ENCODE results near the gene CEP135. TPM values are rescaled to one million over a fixed set of nuclear protein-coding genes. Genes with fewer than 3 reads are reported as not detected.

CEP135 gene, protein sequence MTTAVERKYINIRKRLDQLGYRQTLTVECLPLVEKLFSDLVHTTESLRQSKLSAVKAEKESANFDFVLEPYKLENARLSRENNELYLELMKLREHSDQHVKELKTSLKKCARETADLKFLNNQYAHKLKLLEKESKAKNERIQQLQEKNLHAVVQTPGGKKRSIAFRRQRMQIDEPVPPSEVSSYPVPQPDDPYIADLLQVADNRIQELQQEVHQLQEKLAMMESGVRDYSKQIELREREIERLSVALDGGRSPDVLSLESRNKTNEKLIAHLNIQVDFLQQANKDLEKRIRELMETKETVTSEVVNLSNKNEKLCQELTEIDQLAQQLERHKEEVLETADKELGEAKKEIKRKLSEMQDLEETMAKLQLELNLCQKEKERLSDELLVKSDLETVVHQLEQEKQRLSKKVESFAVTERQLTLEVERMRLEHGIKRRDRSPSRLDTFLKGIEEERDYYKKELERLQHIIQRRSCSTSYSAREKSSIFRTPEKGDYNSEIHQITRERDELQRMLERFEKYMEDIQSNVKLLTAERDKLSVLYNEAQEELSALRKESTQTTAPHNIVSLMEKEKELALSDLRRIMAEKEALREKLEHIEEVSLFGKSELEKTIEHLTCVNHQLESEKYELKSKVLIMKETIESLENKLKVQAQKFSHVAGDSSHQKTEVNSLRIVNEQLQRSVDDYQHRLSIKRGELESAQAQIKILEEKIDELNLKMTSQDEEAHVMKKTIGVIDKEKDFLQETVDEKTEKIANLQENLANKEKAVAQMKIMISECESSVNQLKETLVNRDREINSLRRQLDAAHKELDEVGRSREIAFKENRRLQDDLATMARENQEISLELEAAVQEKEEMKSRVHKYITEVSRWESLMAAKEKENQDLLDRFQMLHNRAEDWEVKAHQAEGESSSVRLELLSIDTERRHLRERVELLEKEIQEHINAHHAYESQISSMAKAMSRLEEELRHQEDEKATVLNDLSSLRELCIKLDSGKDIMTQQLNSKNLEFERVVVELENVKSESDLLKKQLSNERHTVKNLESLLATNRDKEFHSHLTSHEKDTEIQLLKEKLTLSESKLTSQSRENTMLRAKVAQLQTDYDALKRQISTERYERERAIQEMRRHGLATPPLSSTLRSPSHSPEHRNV
- 2.8 TPM for total RNA-seq
- long read RNA-seq, full-length matches to known transcripts: 2 of 2 reads
- long read RNA-seq, partial matches to known transcripts: 0 of 2 reads
- long read RNA-seq, other reads (novel, unspliced or antisense): 0 of 2 reads

DNA sequence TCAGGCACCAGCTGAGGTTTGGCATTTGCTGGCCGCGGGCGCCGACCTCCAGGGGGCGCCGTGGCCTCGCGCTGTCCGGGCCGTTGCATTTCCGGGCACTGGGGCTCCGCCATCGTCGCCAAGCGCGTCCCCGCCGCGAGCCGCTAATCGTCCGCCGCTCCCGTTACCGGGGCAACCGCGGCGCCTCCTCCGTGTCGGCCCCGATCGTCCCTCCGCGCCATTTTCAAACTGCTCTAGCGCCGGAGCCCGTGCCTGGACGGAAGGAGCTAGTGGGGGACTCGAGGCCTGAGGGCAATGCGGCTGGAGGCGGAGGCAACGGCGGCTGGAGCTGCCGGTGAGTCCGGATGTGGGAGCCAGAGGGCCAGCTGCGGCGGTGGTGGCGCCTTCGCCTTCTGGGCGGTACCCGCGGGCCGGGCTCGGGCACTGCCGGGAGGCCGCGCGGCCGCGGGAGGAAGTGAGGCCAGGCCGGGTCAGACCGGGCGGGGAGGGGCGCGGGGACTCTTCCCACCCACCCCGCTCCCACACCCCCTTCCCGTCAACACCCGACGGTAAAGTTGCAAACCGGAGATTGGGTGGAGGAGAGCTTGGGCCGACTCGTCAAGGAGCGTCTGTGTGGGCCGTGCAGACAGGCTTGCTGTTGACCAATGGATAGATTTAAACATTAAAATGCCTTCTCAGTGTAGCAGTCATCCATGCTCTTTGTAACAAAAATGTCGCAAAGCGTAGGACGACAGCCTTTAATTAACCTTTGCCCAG, at the start of gene CEP135:
CEP135 (plus strand) TSS at position 220 of the 756 bp plus-strand sequence. CDS start 3,186 bp downstream, outside the sequence.
- DNase-seq: peak; percentile 96
- peak; percentile 99 for ATAC-seq (ENCODE audit: poor library complexity)
- intact Hi-C loops (cut with DNase I): loop anchor here (5.0 kb wide), 1 partner anchor 353 kb away; no protein-coding TSS in a partner anchor

DNA sequence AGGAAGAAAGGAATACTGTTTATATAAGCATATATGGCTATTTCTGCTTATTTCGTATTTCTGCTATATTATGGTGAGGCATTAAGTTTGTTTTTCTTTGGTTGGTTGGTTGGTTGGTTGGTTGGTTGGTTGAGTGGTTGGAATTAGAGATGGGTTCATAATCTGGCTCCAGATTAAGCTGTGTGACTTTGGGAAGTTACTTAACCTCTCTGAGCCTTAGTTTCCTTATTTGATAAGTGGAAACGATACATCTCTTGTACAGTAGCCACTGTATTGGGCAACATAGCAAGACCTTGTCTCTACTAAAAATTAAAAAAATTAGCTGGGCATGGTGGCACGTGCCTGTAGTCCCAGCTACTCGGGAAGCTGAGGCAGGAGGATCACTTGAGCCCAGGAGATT, 46.1 kb upstream of the CEP135 start:
- DNase-seq (no peak), ATAC-seq (ENCODE audit: poor library complexity) (no peak)
- intact Hi-C loops (cut with DNase I): no loop called here

DNA sequence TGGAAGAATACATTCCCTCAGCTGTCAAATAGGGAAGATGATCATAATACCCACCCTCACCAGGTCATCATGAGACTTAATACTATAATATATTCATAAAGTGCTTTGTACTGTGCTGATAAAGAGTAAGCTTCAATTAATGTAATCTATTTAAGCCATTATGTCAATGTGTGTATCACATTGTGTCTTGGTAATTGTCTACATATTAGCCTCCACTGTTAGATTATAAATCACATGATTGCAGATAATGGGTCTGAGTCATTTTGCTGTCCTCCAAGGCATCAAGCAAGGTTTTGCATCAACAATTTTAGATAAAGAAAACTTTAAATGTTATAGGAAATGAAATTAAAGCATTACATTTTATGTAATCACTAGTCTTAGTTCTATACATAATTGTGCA, 45.2 kb upstream of the CEP135 start:
- no peak for ATAC-seq (ENCODE audit: poor library complexity)
- no peak for DNase-seq
- intact Hi-C loops (cut with DNase I): no loop called here

GRCh38 chr4:55904576-55904975, 44.2 kb upstream of the CEP135 start:
- intact Hi-C loops (cut with DNase I): no loop called here
- ATAC-seq (ENCODE audit: poor library complexity) (no peak), DNase-seq (no peak)

DNA sequence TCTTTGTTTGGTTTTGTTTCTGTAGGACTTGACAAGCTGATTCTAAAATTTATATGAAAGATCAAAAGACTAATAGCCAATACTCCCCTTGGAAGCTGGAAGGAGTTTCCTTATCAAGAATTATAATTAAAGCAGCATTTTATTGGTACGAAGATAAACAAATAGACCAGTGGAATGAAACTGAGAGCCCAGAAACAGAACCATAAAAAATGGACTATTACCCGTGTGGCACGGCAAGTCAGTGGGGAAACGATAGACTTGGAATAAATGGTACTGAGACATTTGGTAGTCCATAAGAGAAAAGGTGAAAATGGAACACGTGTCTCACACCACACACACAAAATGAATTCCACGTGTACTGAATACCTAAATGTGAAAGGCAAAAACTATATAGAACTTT, 42.4 kb upstream of the CEP135 start:
- DNase-seq: no peak
- intact Hi-C loops (cut with DNase I): no loop called here
- no peak for ATAC-seq (ENCODE audit: poor library complexity)

- intact Hi-C loops (cut with DNase I): no loop called here
- no peak for ATAC-seq (ENCODE audit: poor library complexity)
These were observed 41.8 kb upstream of the CEP135 start for GRCh38 chr4:55906989-55907388.

DNA sequence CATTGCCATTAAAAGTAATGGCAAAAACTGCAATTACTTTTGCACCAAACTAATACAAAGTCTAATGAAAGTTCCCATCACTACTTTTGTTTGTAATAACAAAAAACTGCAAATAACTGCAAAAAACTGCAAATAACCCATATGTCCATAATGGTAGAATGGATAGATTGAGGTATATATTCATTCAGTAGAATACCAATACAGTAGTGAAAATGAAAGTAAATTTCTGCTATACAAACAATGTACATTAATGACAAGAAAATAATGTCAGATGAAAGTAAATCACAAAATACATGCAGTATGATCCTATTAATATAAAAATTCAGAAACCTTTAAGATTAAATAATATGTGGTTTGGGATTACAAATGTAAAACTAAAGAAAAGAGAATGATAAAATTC, 41.3 kb upstream of the CEP135 start:
- ATAC-seq (ENCODE audit: poor library complexity): no peak

More at GRCh38 chr4:55906989-55907388, 41.8 kb upstream of the CEP135 start:
- DNase-seq: no peak

DNA sequence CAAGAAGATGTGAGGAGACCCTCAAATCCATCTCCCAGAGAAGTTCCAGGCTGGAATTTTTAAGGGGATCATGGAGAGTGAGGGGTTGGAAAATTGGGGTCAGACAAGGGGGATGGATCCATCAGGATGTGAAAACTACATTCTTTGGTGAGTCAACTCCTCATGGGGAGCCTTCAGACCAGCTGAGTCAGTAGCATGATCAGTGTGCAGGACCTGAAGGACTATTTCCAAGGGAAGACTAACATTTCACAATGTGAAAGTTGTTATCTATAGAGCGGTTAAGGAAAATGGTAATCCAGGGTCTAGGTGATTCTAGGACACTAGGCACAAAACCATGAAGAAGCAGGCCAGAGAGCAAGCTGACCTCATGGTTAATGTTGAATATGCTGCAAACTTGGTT, 38.6 kb upstream of the CEP135 start:
- intact Hi-C loops (cut with DNase I): no loop called here
- DNase-seq (no peak), ATAC-seq (ENCODE audit: poor library complexity) (no peak)

More for the DNA sequence above, 41.3 kb upstream of the CEP135 start:
- DNase-seq: no peak
- intact Hi-C loops (cut with DNase I): no loop called here

GRCh38 chr4:55912249-55912648, 36.5 kb upstream of the CEP135 start:
- DNase-seq: no peak
- no peak for ATAC-seq (ENCODE audit: poor library complexity)
- intact Hi-C loops (cut with DNase I): no loop called here

GRCh38 chr4:55920571-55920970, 28.2 kb upstream of the CEP135 start:
- ATAC-seq (ENCODE audit: poor library complexity): peak; percentile 53
- intact Hi-C loops (cut with DNase I): no loop called here
- DNase-seq: no peak

DNA sequence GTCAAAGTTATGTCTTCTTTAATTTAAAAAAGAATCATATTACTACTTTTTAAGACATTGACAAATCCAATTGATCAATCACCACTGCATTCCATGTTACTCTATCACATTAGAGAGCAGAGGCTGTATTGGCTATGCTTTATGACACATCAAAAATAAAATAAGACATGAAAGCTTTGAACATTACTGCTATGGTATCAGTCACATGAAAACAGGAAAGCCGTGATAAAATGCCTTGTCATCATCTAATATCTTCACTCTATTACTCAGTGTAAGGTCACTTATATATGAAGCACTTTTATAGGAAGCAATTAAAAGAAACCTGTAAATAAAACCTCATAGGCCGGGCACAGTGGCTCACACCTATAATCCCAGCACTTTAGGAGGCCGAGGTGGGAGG, 27.7 kb upstream of the CEP135 start:
- DNase-seq (no peak), ATAC-seq (ENCODE audit: poor library complexity) (no peak)
- intact Hi-C loops (cut with DNase I): no loop called here

GRCh38 chr4:55925241-55925640, 23.5 kb upstream of the CEP135 start:
- intact Hi-C loops (cut with DNase I): no loop called here
- no peak for DNase-seq
- ATAC-seq (ENCODE audit: poor library complexity): no peak

GRCh38 chr4:55926610-55927009, 22.1 kb upstream of the CEP135 start:
- ATAC-seq (ENCODE audit: poor library complexity) (no peak), DNase-seq (no peak)
- intact Hi-C loops (cut with DNase I): no loop called here

- intact Hi-C loops (cut with DNase I): no loop called here
- no peak for DNase-seq
- ATAC-seq (ENCODE audit: poor library complexity): no peak
These were observed 20.8 kb upstream of the CEP135 start for GRCh38 chr4:55927803-55928437.

DNA sequence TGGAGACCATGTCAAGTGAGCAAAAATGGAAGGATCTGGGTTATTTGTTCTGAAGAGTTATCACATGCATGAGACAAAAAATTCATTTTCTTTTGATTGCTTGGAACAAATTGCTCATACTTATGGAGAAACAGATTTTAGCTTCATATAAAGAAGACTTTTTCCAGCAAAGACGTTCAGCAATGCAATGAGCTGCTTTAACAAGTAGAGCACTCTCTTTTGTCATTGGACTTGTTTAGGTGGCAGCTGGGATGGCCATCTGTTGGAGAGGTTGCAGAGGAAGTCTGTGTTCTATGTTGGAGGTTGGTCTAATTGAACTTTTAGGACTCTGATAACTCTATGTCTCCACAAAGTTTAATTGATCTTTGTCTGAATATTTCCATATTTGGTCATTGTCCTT, 19.9 kb upstream of the CEP135 start:
- ATAC-seq (ENCODE audit: poor library complexity) (no peak), DNase-seq (no peak)
- intact Hi-C loops (cut with DNase I): no loop called here

- DNase-seq (no peak), ATAC-seq (ENCODE audit: poor library complexity) (no peak)
- intact Hi-C loops (cut with DNase I): no loop called here
These were observed 17.7 kb upstream of the CEP135 start for GRCh38 chr4:55931043-55931442.

DNA sequence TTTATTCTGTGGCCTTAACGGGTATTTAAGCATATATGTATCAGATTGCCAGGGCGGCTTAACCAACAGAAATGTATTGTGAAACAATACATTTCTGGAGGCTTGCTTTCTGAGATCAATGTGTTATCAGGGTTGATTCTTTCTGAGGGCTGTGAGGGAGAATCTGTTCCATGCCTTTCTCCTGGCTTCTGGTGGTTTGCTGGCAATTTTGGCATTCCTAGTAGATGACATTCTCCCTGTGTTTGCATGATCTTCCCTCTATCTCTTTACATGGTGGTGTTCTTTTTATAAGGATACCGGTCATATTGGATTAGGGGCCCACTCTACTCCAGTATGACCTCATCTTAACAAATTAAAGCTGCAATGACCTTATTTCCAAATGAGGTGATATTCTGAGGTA, 16.9 kb upstream of the CEP135 start:
- no peak for DNase-seq
- no peak for ATAC-seq (ENCODE audit: poor library complexity)
- intact Hi-C loops (cut with DNase I): no loop called here

- DNase-seq: no peak
- intact Hi-C loops (cut with DNase I): no loop called here
- no peak for ATAC-seq (ENCODE audit: poor library complexity)
These were observed 16.2 kb upstream of the CEP135 start for GRCh38 chr4:55932511-55932910.

Data from Right ventricle myocardium superior (tissue), 1 donor.